Right lobe of liver (tissue), 6 donors: ENCODE results near the gene HNRNPDL. TPM values are rescaled to one million over a fixed set of nuclear protein-coding genes. Genes with fewer than 3 reads are reported as not detected.
"Not testable (repeated sequence)": the region's sequence is repeated elsewhere in the genome, so short reads cannot be mapped to it uniquely, and the experiment has no call there.

Source experiments
- ATAC-seq, 4 donors: fragments of 200-7000 bp; cut with Tn5 transposase; one replicate each; pipeline ENCODE4 v1.9.1; 2020; ENCODE audit warnings: mild to moderate bottlenecking in 4 of 4, moderate library complexity in 4 of 4
- DNase-seq, 3 donors: peaks; one replicate each; pipeline ENCODE4 v3.0.0-alpha.2; 2020
- H3K27ac ChIP-seq, 3 donors: fragments of 200-600 bp; one replicate each; pipeline ENCODE4 v1.8.0; 2022
- H3K27me3 ChIP-seq, 2 donors: fragments of 200-600 bp; one replicate each; pipeline ENCODE4 v1.8.0; 2022
- H3K36me3 ChIP-seq, 4 donors: fragments of 200-600 bp; sonication (generic) in 1 of 4; one replicate each; pipeline versions ENCODE4 v1.5.1 to v1.8.0; 2017 to 2022; ENCODE audit warnings: control low read depth in 1 of 4
- H3K4me1 ChIP-seq, 4 donors: fragments of 200-600 bp; sonication (generic) in 1 of 4; one replicate each; pipeline versions ENCODE4 v1.5.1 to v1.8.0; 2017 to 2022; ENCODE audit warnings: control low read depth in 1 of 4
- H3K4me3 ChIP-seq, 3 donors: fragments of 200-600 bp; one replicate each; pipeline ENCODE4 v1.8.0; 2022
- H3K9me3 ChIP-seq, 4 donors: fragments of 200-600 bp; sonication (generic) in 1 of 4; one replicate each; pipeline versions ENCODE4 v1.5.1 to v1.8.0; 2017 to 2022; ENCODE audit warnings: control low read depth in 1 of 4
- CTCF ChIP-seq, 4 donors: fragments of 200-600 bp in 3 of 4; fragments of 450-650 bp in 1 of 4; IDR thresholded peaks; one replicate each; pipeline versions ENCODE4 v1.5.1 to v1.8.0; 2016 to 2022; ENCODE audit warnings: antibody characterized with exemption in 4 of 4, mild to moderate bottlenecking in 2 of 4
- POLR2A ChIP-seq: fragments of 450-650 bp; IDR thresholded peaks from one replicate; pipeline ENCODE4 v1.6.1; 2017; ENCODE audit warnings: antibody characterized with exemption, mild to moderate bottlenecking
- WGBS: methylation state at CpG from one replicate; pipeline ENCODE4 v1.1.6; 2018; ENCODE audit warnings: low coverage, low lambda C conversion rate; ENCODE audit not compliant: insufficient coverage; ENCODE audit errors: missing lambda C conversion rate; 5-methylcytosine and 5-hydroxymethylcytosine counted together
- intact Hi-C, 2 donors: fragments of 100-400 bp; cut with DNase I; formaldehyde crosslinking; loops; one replicate each; pipeline versions ENCODE4 v1.11.2 to v1.14.1; 2022
- total RNA-seq, 6 experiments: library from RNA; depleted of rRNA in 2 of 6; stranded (reverse); fragments of >200 nt in 2 of 6; fragmentation: NEBNext Ultra II Directional in 3 of 6; extraction: Animal tissue kit (Norgen Biotek cat#: 25700) in 3 of 6; gene quantifications; one replicate each; pipeline versions ENCODE4 v1.1.0 to v1.2.4, GENCODE V29; 2016 to 2023
- donor health status: DM: no; HTN: yes; CAD: no.
- donor health status: DM: no; HTN: no; CAD: no.
- donor health status: DM: no; HTN: no; CAD: no.
- donor health status: DM: no; HTN: yes; CAD: no.
- donor health status: DM: no; HTN: yes; CAD: no.

The HNRNPDL gene
- total RNA-seq, 6 experiments from 2014 or later: 43.0 to 55.0 (median 52.4) TPM

DNA sequence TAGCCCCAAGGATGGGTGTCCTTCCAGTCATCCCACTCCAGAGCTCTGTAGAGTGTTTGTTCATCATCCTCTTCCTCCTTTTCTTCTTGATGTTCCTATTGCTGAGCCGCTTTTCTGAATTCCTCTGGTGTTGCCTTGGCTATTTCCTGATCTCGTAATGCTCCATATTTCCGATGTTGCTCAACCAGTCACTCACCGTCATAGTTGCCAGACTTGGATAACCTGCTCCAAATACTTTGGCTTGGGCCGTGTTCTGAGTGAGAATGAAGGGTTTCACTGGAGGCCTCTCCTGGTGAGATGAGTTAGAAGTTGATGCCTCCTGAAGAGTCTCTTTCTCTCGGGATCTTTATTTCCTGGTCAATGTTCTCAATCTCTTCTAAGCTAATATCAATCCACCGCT is 28.7 kb downstream of the HNRNPDL start:
- Histone ChIP-seq H3K27ac (no peak overlapping the region), H3K4me3 (no peak overlapping the region), H3K27me3 (no peaks in the 10 kb centered on the region), H3K4me1 (no peaks in the 10 kb centered on the region), H3K9me3 (no peaks in the 10 kb centered on the region), H3K36me3 (no peaks in the 10 kb centered on the region)
- no peak for DNase-seq
- WGBS: 89% methylated on average over 6 of the region's 7 CpGs
- ATAC-seq: no peak
- TF ChIP-seq CTCF (IDR thresholded peaks at IDR 0.05) (no peak), POLR2A (no peak)
- intact Hi-C loops: no loop called here

GRCh38 chr4:82398263-82398662 is 32.0 kb downstream of the HNRNPDL start:
- Histone ChIP-seq H3K27me3 (no peaks in the 10 kb centered on the region), H3K36me3 (no peaks in the 10 kb centered on the region), H3K4me1 (no peaks in the 10 kb centered on the region), H3K4me3 (no peak overlapping the region), H3K9me3 (no peaks in the 10 kb centered on the region), H3K27ac (no peak overlapping the region)
- intact Hi-C loops: no loop called here
- TF ChIP-seq POLR2A: no peak
- WGBS: 89% methylated on average over 1 of the region's 1 CpG
- no peak for ATAC-seq
- no peak for DNase-seq

DNA sequence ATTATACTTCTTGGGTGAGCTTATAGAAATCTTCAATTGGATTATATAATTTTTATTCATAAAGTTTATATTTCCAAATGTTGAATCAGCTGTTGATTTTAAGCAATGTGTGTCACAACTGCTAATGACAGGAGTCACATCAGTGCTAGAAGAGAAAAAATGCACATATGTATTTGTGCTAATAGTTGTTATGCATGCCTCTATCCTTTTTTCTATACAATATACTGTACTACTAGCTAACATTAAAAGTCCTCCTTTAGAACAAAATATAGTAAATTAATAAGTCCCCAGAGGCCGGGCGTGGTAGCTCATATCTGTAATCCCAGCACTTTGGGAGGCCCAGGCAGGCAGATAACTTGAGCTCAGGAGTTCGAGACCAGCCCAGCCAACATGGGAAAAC is 32.7 kb downstream of the HNRNPDL start:
- Histone ChIP-seq H3K27ac (no peak overlapping the region), H3K4me1 (no peaks in the 10 kb centered on the region), H3K27me3 (no peaks in the 10 kb centered on the region), H3K4me3 (no peak overlapping the region), H3K36me3 (no peaks in the 10 kb centered on the region), H3K9me3 (no peaks in the 10 kb centered on the region)
- TF ChIP-seq POLR2A (no peak), CTCF (IDR thresholded peaks at IDR 0.05) (no peak)
- ATAC-seq (no peak), DNase-seq (no peak)
- 87% methylated on average over 2 of the region's 3 CpGs for WGBS
- intact Hi-C loops: no loop called here

DNA sequence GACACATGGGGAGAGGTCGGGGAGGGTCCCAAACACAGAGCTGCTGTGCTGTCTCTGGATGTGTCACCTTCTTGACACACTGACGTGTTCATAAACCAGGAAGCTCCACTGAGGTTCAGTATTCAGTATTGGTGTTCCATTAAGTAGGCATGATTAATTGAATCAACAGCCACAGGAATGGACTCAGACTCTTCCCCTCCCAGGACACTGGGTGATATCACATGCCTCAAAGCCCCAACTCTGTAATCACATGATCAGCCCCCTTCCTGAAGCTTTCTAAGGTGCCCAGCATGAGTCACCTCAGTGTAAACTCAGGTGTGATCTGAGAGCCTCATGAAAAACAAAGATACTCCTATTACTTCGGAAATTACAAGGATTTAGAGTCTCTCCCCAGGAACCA is 35.4 kb downstream of the HNRNPDL start:
- no peak for DNase-seq
- intact Hi-C loops: no loop called here
- Histone ChIP-seq H3K4me3 (no peak overlapping the region), H3K4me1 (no peaks in the 10 kb centered on the region), H3K27me3 (no peaks in the 10 kb centered on the region), H3K9me3 (no peaks in the 10 kb centered on the region), H3K27ac (no peak overlapping the region), H3K36me3 (no peaks in the 10 kb centered on the region)
- no peak for TF ChIP-seq POLR2A
- TF ChIP-seq CTCF (IDR thresholded peaks at IDR 0.05): no peak
- ATAC-seq: peak in 1 of 4 donors; percentile 38
- 67% methylated on average over 3 of the region's 3 CpGs for WGBS

GRCh38 chr4:82390061-82390460 is 40.2 kb downstream of the HNRNPDL start:
- H3K36me3 ChIP-seq, H3K27me3 ChIP-seq, ATAC-seq, H3K4me3 ChIP-seq, H3K4me1 ChIP-seq, DNase-seq, intact Hi-C loops, H3K9me3 ChIP-seq, H3K27ac ChIP-seq: not testable (repeated sequence)
- 97% methylated on average over 8 of the region's 9 CpGs for WGBS

- 63% methylated on average over 1 of the region's 1 CpG for WGBS
- Histone ChIP-seq H3K4me1 (no peaks in the 10 kb centered on the region), H3K36me3 (no peaks in the 10 kb centered on the region), H3K9me3 (no peaks in the 10 kb centered on the region), H3K27me3 (no peaks in the 10 kb centered on the region), H3K4me3 (no peak overlapping the region), H3K27ac (no peak overlapping the region)
- TF ChIP-seq CTCF (IDR thresholded peaks at IDR 0.05): peak in 3 of 4 donors; percentile 10 to 16 (median 10)
- TF ChIP-seq POLR2A: no peak
- peak; percentile 33 to 37 (median 36) for ATAC-seq
- no peak for DNase-seq
- intact Hi-C loops: no loop called here
Observed at GRCh38 chr4:82388405-82388804, 41.9 kb downstream of the HNRNPDL start.

DNA sequence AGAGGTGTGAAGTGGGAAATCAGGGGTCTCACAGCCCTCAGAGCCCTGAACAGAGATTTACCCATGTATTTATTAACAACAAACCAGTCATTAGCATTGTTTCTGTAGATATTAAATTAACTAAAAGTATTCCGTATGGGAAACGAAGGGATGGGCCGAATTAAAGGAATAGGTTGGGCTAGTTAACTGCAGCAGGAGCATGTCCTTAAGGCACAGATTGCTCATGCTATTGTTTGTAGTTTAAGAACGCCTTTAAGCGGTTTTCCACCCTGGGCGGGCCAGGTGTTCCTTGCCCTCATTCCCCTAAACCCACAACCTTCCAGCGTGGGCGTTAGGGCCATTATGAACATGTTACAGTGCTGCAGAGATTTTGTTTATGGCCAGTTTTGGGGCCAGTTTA is 44.0 kb downstream of the HNRNPDL start:
- H3K36me3 ChIP-seq: not testable (repeated sequence)
- 94% methylated on average over 7 of the region's 8 CpGs for WGBS

More for the DNA sequence above, 44.0 kb downstream of the HNRNPDL start:
- intact Hi-C loops, H3K9me3 ChIP-seq, DNase-seq, ATAC-seq, H3K4me1 ChIP-seq, H3K27me3 ChIP-seq, H3K4me3 ChIP-seq, H3K27ac ChIP-seq: not testable (repeated sequence)
